HG03025 (cell line): ENCODE results near the gene ST8SIA3.
"Not testable (repeated sequence)": the region's sequence is repeated elsewhere in the genome, so short reads cannot be mapped to it uniquely, and the experiment has no call there.

Experiments
- ATAC-seq: cut with Tn5 transposase; IDR thresholded peaks from one replicate; pipeline ENCODE4 v1.9.1; 2021; ENCODE audit warnings: mild to moderate bottlenecking, moderate library complexity; ENCODE audit not compliant: unreplicated experiment, low FRiP score

ST8SIA3 gene

GRCh38 chr18:57364460-57364859, 12.1 kb downstream of the ST8SIA3 start:
- ATAC-seq: no peak

- ATAC-seq: no peak
Measured at GRCh38 chr18:57366528-57367081, 14.2 kb downstream of the ST8SIA3 start.

GRCh38 chr18:57372444-57372843, 20.1 kb downstream of the ST8SIA3 start:
- ATAC-seq: no peak

- no peak for ATAC-seq
Measured at GRCh38 chr18:57373017-57373416, 20.7 kb downstream of the ST8SIA3 start.

- ATAC-seq: no peak
Measured at GRCh38 chr18:57376503-57376902, 24.1 kb downstream of the ST8SIA3 start.

GRCh38 chr18:57389271-57389670, 36.9 kb downstream of the ST8SIA3 start:
- no peak for ATAC-seq

GRCh38 chr18:57390044-57390443, 37.7 kb downstream of the ST8SIA3 start:
- ATAC-seq: no peak

- ATAC-seq: not testable (repeated sequence)
Measured at GRCh38 chr18:57394749-57395148, 42.4 kb downstream of the ST8SIA3 start.

GRCh38 chr18:57396831-57397230, 44.5 kb downstream of the ST8SIA3 start:
- ATAC-seq: not testable (repeated sequence)

GRCh38 chr18:57397440-57398132, 45.2 kb downstream of the ST8SIA3 start:
- no peak for ATAC-seq

GRCh38 chr18:57404345-57404744, 52.0 kb downstream of the ST8SIA3 start:
- ATAC-seq: no peak

GRCh38 chr18:57409650-57410049, 57.3 kb downstream of the ST8SIA3 start:
- no peak for ATAC-seq

GRCh38 chr18:57410749-57411148, 58.4 kb downstream of the ST8SIA3 start:
- no peak for ATAC-seq

- ATAC-seq: no peak
Measured at GRCh38 chr18:57416542-57416941, 64.2 kb downstream of the ST8SIA3 start.
